GM18505 (cell line): Measurements from ENCODE around the gene DIRAS1.

ENCODE experiments used
- ATAC-seq: cut with Tn5 transposase; IDR thresholded peaks from one replicate; pipeline ENCODE4 v1.9.1; 2021; ENCODE audit not compliant: unreplicated experiment
- POLR2A ChIP-seq: IDR thresholded peaks from 4 replicates; pipeline ENCODE4 v1.6.1; 2011; ENCODE audit warnings: borderline replicate concordance; ENCODE audit not compliant: insufficient read depth, insufficient read length; ENCODE audit errors: extremely low read depth

The DIRAS1 gene

DNA sequence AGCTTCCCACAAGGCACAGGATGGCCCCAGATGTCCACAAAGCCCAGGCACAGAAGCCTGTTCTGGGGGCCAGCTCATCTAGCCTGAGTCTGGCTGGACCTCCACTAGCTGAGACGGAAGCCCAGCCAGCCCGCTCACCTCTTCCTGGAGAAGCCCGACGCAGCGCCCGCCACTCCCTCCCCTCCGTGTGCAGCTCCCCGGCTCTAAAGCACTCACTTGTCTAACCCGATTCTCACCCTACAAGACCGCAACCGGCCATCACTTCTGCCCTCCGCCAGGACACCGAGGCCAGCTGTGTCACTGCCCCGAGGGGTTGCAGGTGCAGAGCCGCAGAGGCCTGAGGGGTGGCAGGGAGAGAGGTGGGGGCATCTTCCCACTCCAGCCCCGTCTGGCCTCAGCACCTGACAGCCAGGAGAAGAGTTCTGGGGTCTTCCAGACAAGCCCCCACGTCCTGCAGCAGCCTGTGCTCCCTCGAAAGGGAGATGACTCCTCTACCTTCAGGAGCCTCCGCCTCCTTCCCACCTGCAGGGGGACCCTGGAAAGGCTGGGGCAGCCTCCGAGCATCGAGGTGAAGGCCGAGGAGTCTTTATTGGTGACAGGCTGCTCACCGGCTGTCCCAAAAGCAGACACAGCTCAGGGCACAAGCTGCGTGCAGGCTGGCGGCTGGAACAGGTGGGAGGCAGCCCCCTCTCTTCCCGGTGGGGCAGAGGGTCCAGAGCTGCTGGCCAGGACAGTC is 5.9 kb upstream of the DIRAS1 start:
- TF ChIP-seq POLR2A: no peak
- ATAC-seq: no peak

DNA sequence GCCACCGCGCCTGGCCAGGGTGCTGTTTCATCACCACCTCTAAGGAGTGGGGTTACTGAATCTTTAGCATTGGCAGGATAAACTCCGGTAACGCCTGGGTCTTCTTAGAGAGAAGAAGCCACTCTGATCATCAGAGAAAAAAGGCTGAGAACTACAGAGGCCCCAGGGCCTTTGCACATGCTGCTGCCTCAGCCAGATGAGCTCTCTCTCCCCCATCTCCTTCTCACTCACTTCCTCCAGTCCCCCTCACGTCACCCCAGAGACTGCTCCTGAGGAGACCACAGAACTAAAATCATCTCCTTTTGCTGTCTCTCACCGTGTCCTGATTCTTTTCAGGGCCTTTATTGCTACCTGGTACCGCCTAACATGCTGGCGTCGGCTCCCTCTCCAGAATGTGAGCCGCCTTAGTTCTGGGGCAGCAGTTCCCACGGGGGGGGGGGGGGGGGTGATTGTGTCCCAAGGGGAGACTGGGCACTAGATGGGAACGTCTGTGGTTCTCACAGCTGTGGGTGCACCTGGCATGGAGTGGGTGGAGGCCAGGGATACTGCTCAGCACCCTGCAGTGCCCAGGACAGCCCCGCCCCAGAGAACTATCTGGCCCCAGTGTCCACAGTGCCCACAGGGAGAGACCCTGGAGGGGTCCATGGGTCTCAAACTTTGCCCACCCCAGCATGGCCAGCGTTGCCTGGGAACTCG is 5.1 kb upstream of the DIRAS1 start:
- no peak for TF ChIP-seq POLR2A
- no peak for ATAC-seq

GRCh38 chr19:2724148-2724557 is 3.0 kb upstream of the DIRAS1 start:
- ATAC-seq: no peak
- no peak for TF ChIP-seq POLR2A

DNA sequence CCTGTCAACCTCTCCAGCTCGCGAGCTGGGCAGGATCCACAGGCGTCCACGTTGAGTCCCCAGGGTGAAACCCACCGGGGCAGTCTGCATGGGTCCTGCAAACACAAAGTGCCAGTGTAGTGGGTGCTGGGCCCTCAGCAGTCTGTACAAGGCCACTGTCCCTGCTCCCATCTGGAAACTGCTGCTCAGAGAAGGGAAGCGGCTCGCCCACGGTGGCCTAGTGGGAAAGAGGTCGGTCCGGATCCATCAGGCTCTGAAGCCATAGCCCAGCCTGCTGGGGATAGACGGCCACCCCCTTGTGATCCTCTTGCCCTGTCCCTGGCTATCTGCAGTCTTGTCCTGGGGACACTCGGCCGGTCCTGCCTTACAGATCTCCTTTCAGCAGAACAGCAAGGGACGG is 2.6 kb upstream of the DIRAS1 start:
- no peak for TF ChIP-seq POLR2A
- no peak for ATAC-seq

GRCh38 chr19:2723345-2723715 is 2.2 kb upstream of the DIRAS1 start:
- ATAC-seq: no peak
- no peak for TF ChIP-seq POLR2A

- ATAC-seq: no peak
- no peak for TF ChIP-seq POLR2A
These were observed 1.6 kb upstream of the DIRAS1 start for GRCh38 chr19:2722541-2723344.

DNA sequence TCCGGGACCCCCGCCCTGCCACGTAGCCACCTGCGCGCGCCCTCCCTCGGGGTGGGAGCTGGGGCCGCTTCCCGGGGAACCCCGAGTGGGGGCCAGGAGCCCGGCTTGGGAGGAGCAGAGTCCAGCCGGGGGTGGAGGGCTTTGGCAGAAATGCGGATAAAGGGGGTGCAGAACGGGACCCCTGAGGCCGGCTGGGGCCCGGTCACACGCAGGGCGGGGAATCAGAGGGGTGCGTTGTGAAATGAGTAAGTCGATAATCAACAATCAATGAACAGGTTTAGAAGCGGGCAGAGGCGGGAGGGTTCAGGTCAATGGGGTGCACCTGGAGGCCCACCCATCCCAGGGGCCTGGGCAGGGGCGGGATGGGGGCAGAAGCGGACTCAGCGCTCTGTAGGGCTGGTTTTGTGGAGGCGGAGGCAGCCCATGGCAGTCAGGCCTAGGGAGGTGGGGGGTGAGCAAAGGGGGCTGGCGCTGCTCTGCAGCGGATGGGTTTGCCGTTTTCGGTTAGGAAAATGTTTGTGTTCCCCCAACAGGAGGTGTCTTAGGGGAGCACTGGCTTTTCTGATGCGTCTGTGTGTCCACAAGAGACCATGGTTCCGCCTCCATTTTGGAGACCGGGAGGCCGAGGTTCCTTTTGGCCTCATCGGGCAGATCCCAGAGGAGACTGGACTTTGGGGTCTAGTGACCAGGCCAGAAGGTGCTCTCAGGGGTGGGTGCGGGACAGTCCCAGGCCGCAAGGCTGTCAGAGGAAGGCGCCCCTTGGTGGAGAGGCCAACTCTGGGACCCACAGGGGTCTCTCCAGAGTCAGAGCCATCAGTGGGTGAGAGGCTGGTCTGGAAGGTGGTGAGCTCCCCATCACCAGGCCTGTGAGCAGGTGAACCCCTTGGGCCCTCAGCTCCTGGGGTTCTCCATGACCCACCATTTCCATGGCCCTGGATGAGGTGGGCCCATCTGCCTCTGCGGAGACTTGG is 683 bp upstream of the DIRAS1 start:
- no peak for TF ChIP-seq POLR2A
- ATAC-seq: no peak

- no peak for ATAC-seq
- TF ChIP-seq POLR2A: no peak
These were observed 1.0 kb downstream of the DIRAS1 start for GRCh38 chr19:2719920-2720776.

- TF ChIP-seq POLR2A: no peak
- ATAC-seq: no peak
These were observed 1.9 kb downstream of the DIRAS1 start for GRCh38 chr19:2719232-2719735.

GRCh38 chr19:2717638-2718541 is 3.3 kb downstream of the DIRAS1 start:
- no peak for ATAC-seq
- TF ChIP-seq POLR2A: no peak
